NB4 (cell line): Measurements from ENCODE around the gene TMEM80.

Experiments used
- DNase-seq: peaks from one replicate; pipeline ENCODE4 v3.0.0; 2010; ENCODE audit warnings: low read depth
- H3K4me3 ChIP-seq: one replicate; pipeline ENCODE4 v1.5.1; 2011; ENCODE audit warnings: mild to moderate bottlenecking, low read depth, low read length, moderate library complexity
- MYC ChIP-seq: IDR thresholded peaks from 2 replicates; pipeline ENCODE4 v1.6.1; 2011; ENCODE audit warnings: low read depth, low read length
- POLR2A ChIP-seq: IDR thresholded peaks from 2 replicates; pipeline ENCODE4 v1.6.1; 2011; ENCODE audit warnings: mild to moderate bottlenecking; ENCODE audit not compliant: insufficient read length; ENCODE audit errors: extremely low read depth
- TF ChIP-seq, protein P1 (sequence below): IDR thresholded peaks from one replicate; pipeline ENCODE4 v1.5.1; 2012; ENCODE audit warnings: low read depth, low read length
- TF ChIP-seq, protein P2 (sequence below): IDR thresholded peaks from 2 replicates; pipeline ENCODE4 v1.6.1; 2011; ENCODE audit warnings: low read depth, low read length

Gene TMEM80

DNA sequence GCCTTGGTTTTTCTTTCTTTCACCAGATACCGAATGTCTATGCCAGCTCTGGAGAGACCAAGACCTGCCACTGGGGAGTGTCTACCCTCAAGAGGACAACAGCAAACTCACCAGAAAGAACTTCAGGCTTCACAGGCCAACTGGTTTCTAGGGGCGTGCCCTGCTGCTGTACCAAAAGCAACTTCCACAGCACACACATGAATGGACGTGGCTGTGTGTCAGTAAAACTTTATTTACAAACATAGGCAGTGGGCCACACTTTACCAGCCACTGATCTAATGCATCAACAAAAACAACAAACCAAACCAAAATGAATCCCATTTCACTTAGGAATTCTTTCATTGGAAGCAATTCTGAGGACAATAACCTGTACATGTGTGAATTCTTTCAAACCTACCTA lies 17.3 kb upstream of the TMEM80 start:
- TF ChIP-seq MYC (no peak), POLR2A (no peak)
- TF ChIP-seq, protein P1, sequence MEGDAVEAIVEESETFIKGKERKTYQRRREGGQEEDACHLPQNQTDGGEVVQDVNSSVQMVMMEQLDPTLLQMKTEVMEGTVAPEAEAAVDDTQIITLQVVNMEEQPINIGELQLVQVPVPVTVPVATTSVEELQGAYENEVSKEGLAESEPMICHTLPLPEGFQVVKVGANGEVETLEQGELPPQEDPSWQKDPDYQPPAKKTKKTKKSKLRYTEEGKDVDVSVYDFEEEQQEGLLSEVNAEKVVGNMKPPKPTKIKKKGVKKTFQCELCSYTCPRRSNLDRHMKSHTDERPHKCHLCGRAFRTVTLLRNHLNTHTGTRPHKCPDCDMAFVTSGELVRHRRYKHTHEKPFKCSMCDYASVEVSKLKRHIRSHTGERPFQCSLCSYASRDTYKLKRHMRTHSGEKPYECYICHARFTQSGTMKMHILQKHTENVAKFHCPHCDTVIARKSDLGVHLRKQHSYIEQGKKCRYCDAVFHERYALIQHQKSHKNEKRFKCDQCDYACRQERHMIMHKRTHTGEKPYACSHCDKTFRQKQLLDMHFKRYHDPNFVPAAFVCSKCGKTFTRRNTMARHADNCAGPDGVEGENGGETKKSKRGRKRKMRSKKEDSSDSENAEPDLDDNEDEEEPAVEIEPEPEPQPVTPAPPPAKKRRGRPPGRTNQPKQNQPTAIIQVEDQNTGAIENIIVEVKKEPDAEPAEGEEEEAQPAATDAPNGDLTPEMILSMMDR: no peak
- TF ChIP-seq, protein P2, sequence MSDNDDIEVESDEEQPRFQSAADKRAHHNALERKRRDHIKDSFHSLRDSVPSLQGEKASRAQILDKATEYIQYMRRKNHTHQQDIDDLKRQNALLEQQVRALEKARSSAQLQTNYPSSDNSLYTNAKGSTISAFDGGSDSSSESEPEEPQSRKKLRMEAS: no peak
- no peak overlapping the region for H3K4me3 ChIP-seq
- DNase-seq: no peak

DNA sequence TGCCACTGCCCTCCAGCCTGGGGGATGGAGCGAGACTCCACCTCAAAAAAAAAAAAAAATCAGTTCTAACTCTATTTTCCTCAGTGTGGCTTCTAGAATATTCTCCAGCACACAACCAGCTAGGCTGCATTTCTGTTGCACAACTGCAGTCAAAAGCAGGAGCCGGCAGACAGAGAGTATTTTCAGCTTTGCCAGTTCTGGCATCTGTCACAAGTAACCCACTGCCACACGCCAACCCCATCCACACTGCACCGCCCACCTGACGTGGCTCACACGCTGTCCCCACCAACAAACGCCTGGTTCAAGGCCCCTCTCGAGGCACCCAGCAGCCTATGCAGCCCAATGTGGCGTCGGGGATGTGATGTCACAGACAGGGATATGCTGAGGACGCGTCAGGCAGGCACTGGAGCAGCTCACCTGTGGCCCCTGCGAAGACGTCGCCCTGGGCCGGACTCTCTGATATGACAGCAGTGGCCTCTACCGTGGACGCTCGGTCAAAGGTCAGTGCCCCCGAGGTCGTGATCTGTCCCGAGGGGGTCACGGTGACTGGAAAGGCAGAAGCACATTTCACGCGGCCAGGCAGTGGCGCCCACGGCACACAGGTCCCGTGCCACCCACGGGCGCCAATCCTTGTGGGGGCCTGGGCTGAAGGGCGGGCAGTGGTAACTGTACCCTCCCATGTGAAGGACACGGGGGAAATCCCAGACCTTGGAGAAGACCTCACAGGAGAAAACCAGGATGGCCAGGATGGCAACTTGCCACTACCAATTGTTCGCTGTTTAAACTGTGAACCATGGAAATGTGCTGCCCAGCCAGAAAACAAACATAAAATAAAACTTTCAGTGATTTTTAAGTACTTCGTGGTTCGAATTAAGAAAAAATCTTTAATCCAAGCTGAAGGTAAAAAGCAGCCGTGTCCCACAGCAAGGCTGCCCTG lies 16.1 kb upstream of the TMEM80 start:
- TF ChIP-seq, protein P1: no peak
- no peak for TF ChIP-seq POLR2A
- no peak for TF ChIP-seq MYC
- TF ChIP-seq, protein P2: no peak
- DNase-seq: no peak
- no peak overlapping the region for H3K4me3 ChIP-seq

DNA sequence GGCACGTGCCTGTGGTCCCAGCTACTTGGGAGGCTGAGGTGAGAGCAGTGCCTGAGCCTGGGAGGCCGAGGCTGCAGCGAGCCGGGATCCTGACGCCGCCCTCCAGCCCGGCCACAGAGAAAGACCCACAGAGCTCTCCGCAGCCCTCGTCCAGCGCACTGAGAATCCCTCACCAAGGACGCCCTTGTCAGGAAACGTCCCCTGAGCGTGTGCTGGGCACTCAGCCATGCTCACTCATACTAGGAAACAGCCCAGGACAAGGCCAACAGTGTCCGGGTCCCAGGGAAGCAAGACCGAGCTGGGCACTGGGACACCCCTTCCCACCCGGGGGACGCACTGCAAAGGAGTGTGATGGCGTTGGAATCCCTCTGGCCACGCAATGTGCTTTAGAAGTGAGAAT lies 15.1 kb upstream of the TMEM80 start:
- TF ChIP-seq POLR2A: no peak
- TF ChIP-seq, protein P2: no peak
- TF ChIP-seq, protein P1: no peak
- TF ChIP-seq MYC: no peak
- no peak overlapping the region for H3K4me3 ChIP-seq
- no peak for DNase-seq

DNA sequence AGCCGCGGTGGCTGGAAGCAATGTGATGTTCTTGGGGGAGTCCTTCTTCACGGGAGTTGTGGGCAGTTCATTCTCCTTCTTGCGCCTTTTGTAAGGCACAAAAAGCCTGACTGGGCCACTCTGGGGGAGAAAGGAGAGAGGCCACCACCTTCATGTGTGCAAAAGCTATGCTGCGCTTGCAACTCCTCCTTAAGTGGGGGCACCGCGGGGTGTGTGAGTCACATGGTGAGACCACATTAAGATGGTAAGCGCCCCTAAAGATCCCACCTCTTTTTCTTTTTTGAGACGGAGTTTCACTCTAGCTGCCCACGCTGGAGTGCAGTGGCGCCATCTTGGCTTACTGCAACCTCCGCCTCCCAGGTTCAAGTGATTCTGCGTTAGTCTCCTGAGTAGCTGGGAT lies 14.6 kb upstream of the TMEM80 start:
- DNase-seq: no peak
- TF ChIP-seq, protein P1: no peak
- TF ChIP-seq MYC (no peak), POLR2A (no peak)
- TF ChIP-seq, protein P2: no peak

DNA sequence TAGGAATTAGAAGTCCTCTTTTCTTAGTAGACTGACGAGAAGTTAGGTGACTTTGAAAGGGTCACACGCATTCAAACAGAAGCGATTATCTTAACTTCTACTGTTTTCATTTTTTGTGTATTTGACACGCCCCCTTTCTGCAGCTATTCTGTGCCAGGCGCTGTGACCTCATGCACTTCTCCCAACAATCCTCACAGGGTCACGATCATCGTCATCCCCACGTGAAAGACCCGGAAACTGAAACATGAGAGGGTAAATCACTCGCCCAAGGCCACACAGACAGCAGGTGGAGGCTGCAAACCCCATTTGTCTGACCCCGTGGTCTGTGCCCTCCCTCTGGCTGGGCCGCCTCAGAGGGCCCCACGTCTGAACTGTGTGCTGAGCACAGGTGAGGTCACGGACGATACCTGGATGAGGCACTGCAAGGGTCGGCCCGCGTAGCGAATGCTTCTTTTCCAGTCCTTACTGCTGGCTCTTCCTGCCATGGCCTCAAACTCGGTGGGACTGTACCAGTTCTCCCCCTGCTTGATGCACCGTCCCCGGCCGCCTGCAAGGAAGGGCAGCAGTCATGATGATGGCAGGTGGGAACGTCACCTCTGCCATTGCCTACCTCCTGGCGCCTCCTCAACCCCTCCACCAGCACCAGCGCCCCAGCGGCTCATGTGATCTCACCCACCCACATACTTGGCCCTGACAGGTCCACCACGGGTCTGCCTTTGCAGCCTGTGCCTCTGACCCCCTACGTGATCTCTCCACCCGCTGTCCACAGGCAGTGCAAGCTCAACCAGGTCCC lies 9.0 kb upstream of the TMEM80 start:
- TF ChIP-seq, protein P1: no peak
- TF ChIP-seq MYC: no peak
- TF ChIP-seq POLR2A: no peak
- TF ChIP-seq, protein P2: no peak
- DNase-seq: no peak
- H3K4me3 ChIP-seq: no peak overlapping the region

More for the DNA sequence above, 14.6 kb upstream of the TMEM80 start:
- H3K4me3 ChIP-seq: no peak overlapping the region
